Nephron (organoid): ENCODE data around the gene TAOK1.
A peak's percentile ranks its signal among the peaks of the same experiment; 100 is the strongest.

Experiments used
- H3K27ac Mint-ChIP-seq, 3 experiments: 2 replicates each; pipeline ENCODE4 v1.8.0; 2020; ENCODE audit warnings: mixed read lengths in 3 of 3, mild to moderate bottlenecking in 2 of 3, moderate library complexity in 1 of 3
- H3K27me3 Mint-ChIP-seq: 2 replicates; pipeline ENCODE4 v1.8.0; 2021; ENCODE audit warnings: low read depth, mild to moderate bottlenecking, moderate library complexity, mixed read lengths
- H3K36me3 Mint-ChIP-seq: 2 replicates; pipeline ENCODE4 v1.8.0; 2020; ENCODE audit warnings: low read depth, mixed read lengths
- H3K4me1 Mint-ChIP-seq: 2 replicates; pipeline ENCODE4 v1.8.0; 2020; ENCODE audit warnings: mixed read lengths
- H3K4me3 Mint-ChIP-seq, 3 experiments: 2 replicates each; pipeline ENCODE4 v1.8.0; 2020; ENCODE audit warnings: mild to moderate bottlenecking in 3 of 3, mixed read lengths in 3 of 3, moderate library complexity in 2 of 3
- H3K9me3 Mint-ChIP-seq: 2 replicates; pipeline ENCODE4 v1.8.0; 2020; ENCODE audit warnings: mixed read lengths
- TF ChIP-seq, protein P1 (sequence below), 3 experiments: fragments of 200-600 bp; sonication (generic); IDR thresholded peaks; one replicate each; pipeline ENCODE4 v1.5.0; 2021; ENCODE audit warnings: antibody characterized with exemption in 3 of 3; ENCODE audit not compliant: unreplicated experiment in 3 of 3

TAOK1 gene

GRCh38 chr17:29518359-29518758, 128.2 kb downstream of the TAOK1 start:
- no peak overlapping the region for H3K27ac Mint-ChIP-seq
- TF ChIP-seq, protein P1, sequence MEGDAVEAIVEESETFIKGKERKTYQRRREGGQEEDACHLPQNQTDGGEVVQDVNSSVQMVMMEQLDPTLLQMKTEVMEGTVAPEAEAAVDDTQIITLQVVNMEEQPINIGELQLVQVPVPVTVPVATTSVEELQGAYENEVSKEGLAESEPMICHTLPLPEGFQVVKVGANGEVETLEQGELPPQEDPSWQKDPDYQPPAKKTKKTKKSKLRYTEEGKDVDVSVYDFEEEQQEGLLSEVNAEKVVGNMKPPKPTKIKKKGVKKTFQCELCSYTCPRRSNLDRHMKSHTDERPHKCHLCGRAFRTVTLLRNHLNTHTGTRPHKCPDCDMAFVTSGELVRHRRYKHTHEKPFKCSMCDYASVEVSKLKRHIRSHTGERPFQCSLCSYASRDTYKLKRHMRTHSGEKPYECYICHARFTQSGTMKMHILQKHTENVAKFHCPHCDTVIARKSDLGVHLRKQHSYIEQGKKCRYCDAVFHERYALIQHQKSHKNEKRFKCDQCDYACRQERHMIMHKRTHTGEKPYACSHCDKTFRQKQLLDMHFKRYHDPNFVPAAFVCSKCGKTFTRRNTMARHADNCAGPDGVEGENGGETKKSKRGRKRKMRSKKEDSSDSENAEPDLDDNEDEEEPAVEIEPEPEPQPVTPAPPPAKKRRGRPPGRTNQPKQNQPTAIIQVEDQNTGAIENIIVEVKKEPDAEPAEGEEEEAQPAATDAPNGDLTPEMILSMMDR (IDR thresholded peaks at IDR 0.05; ENCODE audit: unreplicated experiment in 3 of 3) = no peak

DNA sequence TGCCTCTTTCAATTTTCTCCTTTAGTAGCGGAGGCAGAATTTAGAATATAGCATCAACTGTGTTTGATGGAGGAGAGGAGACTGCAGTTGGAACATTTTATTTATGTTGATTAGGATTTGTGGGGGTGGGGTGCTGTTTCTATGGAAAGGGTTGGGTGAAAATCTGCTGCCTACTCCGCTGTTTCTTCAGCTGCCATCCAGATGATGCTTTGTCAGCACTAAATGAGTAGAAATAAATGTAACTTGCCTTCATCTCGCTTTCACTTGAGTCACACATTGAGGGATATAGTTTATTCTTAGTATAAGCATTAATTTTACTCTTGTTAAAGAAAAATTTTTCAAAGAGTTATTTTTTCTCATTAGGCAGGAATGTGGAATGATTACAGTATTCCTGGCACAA, 134.5 kb downstream of the TAOK1 start:
- peaks cover 62% of the 10 kb centered on the region for H3K36me3 Mint-ChIP-seq
- H3K27me3 Mint-ChIP-seq = no peaks in the 10 kb centered on the region
- TF ChIP-seq, protein P1 (IDR thresholded peaks at IDR 0.05; ENCODE audit: unreplicated experiment in 3 of 3) = no peak
- no peak overlapping the region for H3K4me3 Mint-ChIP-seq
- H3K9me3 Mint-ChIP-seq = no peaks in the 10 kb centered on the region
- no peaks in the 10 kb centered on the region for H3K4me1 Mint-ChIP-seq
- peak overlapping the region in 2 of 3 experiments; percentile 48 to 60 for H3K27ac Mint-ChIP-seq

More at GRCh38 chr17:29518359-29518758, 128.2 kb downstream of the TAOK1 start:
- Mint-ChIP-seq H3K9me3 (no peaks in the 10 kb centered on the region), H3K4me3 (no peak overlapping the region), H3K27me3 (no peaks in the 10 kb centered on the region), H3K4me1 (no peaks in the 10 kb centered on the region), H3K36me3 (peaks cover 59% of the 10 kb centered on the region)

GRCh38 chr17:29526322-29526721, 136.2 kb downstream of the TAOK1 start:
- no peak overlapping the region for H3K27ac Mint-ChIP-seq
- H3K4me3 Mint-ChIP-seq = no peak overlapping the region
- H3K36me3 Mint-ChIP-seq = peaks cover 64% of the 10 kb centered on the region
- TF ChIP-seq, protein P1 (IDR thresholded peaks at IDR 0.05; ENCODE audit: unreplicated experiment in 3 of 3) = no peak
- no peaks in the 10 kb centered on the region for H3K27me3 Mint-ChIP-seq
- no peaks in the 10 kb centered on the region for H3K9me3 Mint-ChIP-seq
- H3K4me1 Mint-ChIP-seq = no peaks in the 10 kb centered on the region

- H3K36me3 Mint-ChIP-seq = peaks cover 63% of the 10 kb centered on the region
These were observed 143.8 kb downstream of the TAOK1 start for GRCh38 chr17:29533976-29534375.

GRCh38 chr17:29544066-29544465, 153.9 kb downstream of the TAOK1 start:
- peaks cover 10% of the 10 kb centered on the region for H3K4me1 Mint-ChIP-seq
- no peak overlapping the region for H3K4me3 Mint-ChIP-seq
- H3K27me3 Mint-ChIP-seq = no peaks in the 10 kb centered on the region
- peaks cover 53% of the 10 kb centered on the region for H3K36me3 Mint-ChIP-seq
- no peaks in the 10 kb centered on the region for H3K9me3 Mint-ChIP-seq
- TF ChIP-seq, protein P1 (IDR thresholded peaks at IDR 0.05; ENCODE audit: unreplicated experiment in 3 of 3) = no peak
- no peak overlapping the region for H3K27ac Mint-ChIP-seq

More at GRCh38 chr17:29533976-29534375, 143.8 kb downstream of the TAOK1 start:
- Mint-ChIP-seq H3K9me3 (peaks cover 3% of the 10 kb centered on the region), H3K27ac (no peak overlapping the region), H3K27me3 (no peaks in the 10 kb centered on the region), H3K4me1 (no peaks in the 10 kb centered on the region), H3K4me3 (no peak overlapping the region)
- TF ChIP-seq, protein P1 (IDR thresholded peaks at IDR 0.05; ENCODE audit: unreplicated experiment in 3 of 3) = no peak

DNA sequence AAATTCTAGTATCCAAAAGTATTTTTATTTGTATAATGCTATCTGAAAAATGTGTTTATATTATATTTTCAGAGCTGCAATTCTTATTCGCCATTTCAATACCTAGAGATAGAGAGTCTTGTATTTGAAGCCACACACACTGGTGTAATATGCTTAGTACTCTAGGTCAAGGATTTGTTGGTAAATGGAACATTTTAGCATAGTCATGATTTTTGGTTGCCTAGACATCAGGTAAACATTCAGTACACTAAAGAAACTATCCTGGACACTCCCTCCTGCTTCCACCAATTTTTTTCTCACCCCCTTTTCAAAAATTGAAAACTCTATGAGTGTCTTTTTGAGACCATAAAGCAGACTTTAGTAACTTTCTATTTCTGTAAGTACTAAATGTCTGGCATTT, 155.9 kb downstream of the TAOK1 start:
- H3K4me3 Mint-ChIP-seq = no peak overlapping the region
- H3K27ac Mint-ChIP-seq = no peak overlapping the region
- no peaks in the 10 kb centered on the region for H3K9me3 Mint-ChIP-seq
- H3K36me3 Mint-ChIP-seq = peaks cover 41% of the 10 kb centered on the region
- no peaks in the 10 kb centered on the region for H3K27me3 Mint-ChIP-seq
- H3K4me1 Mint-ChIP-seq = peaks cover 24% of the 10 kb centered on the region
- TF ChIP-seq, protein P1 (IDR thresholded peaks at IDR 0.05; ENCODE audit: unreplicated experiment in 3 of 3) = no peak
